GM21723 (cell line): Measurements from ENCODE around the gene NUDT2.
"Not testable (repeated sequence)": the region's sequence is repeated elsewhere in the genome, so short reads cannot be mapped to it uniquely, and the experiment has no call there.

Experiments
- ATAC-seq: cut with Tn5 transposase; IDR thresholded peaks from one replicate; pipeline ENCODE4 v1.9.1; 2021; ENCODE audit warnings: mild to moderate bottlenecking, moderate library complexity; ENCODE audit not compliant: unreplicated experiment

NUDT2 gene

DNA sequence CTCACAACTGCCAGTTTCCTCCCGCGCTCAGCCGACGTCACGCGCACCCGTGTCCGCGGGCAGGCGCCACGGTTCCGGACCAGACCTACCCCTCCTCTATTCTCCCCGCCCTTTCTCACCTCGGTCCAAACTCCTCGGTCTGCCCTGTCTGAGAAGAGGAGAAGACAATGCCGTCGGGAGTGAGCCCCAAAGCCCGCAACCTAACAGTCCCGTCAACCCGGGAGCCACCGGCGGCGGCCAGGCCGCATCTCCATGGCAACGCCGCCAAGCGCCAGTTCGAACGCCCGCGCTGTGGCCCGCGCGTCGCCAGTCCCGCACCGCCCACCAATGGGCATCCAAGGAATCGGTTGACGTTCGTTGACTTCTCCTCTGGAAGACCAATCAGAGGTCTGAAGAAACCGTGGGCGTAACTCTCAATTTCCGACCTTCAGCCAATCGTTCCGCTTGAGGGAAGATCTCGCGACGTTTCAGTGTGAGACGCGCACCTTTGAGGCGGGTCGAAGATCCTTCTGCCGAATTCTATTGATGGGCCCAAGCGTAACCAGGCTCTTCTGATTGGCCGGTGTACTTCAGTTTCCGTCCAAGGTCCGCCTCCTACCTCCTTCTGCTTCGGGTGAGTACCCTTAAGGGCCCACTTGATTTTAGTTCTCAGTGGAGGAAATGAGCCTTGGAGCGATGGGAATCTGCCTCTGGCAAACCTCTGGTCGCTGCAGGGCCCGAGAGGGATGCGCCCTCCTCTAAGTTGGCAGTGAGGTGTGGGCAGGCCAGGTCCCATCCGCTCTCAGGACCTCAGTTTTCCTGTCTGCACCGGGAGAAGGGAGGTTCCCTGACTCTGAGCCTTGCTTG, at the start of gene NUDT2, which contains the start of gene KIF24:
TSS of gene NUDT2 (plus strand) at position 583 of the 846 bp plus-strand sequence. CDS start 9,471 bp downstream, outside the sequence.
TSS of gene KIF24 (minus strand) at position 282 of the 846 bp plus-strand sequence. CDS start 17,922 bp downstream, outside the sequence.
- ATAC-seq, result peak; percentile 93

GRCh38 chr9:34282096-34282495, 47.3 kb upstream of the NUDT2 start:
- no peak for ATAC-seq

DNA sequence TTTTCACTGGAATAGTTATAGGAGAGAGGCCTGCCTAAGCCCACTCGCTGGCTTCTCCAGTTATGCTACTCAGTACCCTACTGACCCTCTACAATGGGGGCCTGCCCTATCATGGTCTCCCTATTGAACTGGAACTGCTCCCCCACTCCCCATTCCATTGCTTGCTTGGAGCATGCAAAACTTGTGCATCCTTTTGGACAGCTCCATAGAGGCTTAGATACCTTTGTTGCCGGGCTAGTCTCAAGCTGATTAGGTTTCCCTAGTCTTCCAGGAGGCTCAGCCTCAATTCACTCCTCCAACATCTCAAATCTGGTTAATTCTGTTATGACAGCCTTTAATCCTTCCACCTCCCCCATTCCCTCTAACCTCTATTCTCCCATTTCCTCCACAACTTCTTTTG, 40.2 kb upstream of the NUDT2 start:
- no peak for ATAC-seq

DNA sequence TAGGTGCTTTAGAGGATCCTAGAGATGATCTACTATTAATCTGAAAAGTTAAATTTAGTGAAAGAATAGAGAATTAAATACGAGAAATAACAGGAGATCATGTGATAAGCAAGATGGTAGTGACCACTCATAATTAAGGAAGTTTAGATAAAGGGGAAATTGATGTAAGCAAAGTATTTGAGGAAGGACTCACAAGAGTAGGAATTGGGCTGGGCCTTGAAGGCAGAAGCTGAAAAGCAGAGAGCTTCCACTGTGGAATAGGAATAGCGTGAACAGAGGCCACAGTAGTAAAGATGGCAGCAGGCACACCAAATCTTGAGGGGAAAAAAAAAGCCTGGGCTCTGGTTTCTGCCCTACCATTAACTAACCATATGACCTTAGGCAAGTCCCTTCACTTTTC, 38.3 kb upstream of the NUDT2 start:
- no peak for ATAC-seq

- no peak for ATAC-seq
Observed at GRCh38 chr9:34291423-34291822, 37.9 kb upstream of the NUDT2 start.

GRCh38 chr9:34292552-34292951, 36.8 kb upstream of the NUDT2 start:
- no peak for ATAC-seq

DNA sequence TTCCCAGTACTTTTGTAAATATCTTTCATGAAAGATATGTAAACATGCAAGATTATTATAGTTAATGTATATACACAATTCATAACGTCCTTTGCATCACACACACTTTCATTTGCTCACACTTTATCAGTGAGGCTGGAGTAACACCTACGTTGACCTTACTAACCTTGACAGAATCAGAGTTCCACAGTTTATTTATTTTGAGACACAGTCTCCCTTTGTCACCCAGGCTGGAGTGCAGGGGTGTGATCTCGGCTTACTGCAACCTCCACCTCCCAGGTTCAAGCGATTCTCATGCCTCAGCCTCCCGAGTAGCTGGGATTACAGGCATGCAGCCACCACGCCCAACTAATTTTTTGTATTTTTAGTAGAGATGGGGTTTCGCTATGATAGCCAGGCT, 28.3 kb upstream of the NUDT2 start:
- ATAC-seq, result not testable (repeated sequence)

- ATAC-seq, result not testable (repeated sequence)
Observed at GRCh38 chr9:34308316-34308715, 21.1 kb upstream of the NUDT2 start.

GRCh38 chr9:34310215-34310614, 19.2 kb upstream of the NUDT2 start:
- no peak for ATAC-seq

DNA sequence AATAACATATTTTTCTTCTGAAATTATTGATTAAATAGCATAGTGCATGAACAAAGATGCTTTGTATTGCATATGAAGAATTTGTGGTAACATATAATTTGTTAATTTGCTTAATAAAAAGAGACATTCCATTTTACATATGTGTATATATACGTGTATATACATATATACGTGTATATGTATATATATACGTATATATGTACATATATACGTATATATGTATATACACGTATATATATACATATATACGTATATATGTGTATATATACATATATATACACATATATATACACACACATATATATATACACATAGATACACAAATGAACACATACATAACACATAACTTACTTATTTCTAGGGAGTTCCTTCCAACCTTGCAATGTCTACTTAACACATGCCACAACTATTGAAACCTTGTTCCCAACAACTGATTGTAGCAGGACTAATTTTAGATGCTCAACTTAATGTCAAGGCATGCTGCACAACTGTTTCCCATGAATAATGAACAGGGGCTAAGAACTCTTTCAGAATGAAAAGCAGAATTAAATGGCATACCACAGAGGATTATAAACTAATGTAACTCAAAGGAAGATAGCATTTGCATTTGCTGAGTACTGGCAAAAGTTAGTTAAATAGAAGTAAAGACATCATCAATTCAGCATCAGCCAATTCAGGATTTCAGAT, 17.7 kb upstream of the NUDT2 start:
- ATAC-seq, result no peak

DNA sequence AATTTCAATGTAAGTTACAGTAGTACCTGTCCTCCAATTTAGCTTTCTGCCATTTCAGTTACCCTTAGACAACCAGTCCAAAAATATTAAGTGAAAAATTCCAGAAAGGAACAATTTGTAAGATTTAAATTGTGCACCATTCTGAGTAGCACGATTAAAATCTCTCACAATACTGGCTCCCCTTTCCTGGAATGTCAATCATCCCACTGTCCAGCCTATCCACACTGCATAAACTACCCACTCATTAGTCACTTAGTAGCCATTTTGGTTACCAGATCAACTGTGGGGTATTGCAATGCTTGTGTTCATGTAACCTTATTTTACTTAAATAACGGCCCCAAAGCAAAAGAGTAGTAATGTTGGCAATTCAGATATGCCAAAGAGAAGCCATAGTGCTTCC, 11.9 kb upstream of the NUDT2 start:
- no peak for ATAC-seq

DNA sequence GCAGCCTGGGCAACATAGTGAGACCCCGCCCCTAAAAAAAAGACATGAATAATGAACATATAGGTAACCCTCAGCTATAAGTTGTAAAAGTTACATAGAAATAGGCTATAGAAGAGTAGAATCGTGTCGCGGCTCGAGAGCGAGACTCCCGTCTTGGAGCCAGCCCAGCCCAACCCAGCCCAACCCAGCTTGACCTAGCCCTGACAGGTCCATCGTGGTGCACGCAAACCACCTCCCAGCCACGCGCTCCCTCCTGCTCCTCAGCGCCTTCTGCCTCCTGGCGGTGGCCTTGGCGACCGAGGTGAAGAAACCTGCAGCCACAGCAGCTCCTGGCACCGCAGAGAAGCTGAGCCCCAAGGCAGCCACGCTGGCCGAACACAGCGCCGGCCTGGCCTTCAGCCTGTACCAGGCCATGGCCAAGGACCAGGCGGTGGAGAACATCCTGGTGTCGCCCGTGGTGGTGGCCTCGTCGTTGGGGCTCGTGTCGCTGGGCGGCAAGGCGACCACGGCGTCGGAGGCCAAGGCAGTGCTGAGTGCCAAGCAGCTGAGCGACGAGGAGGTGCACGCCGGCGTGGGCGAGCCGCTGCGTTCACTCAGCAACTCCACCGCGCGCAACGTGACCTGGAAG, 11.1 kb upstream of the NUDT2 start:
- ATAC-seq, result no peak

GRCh38 chr9:34321451-34321850, 7.9 kb upstream of the NUDT2 start:
- no peak for ATAC-seq

- no peak for ATAC-seq
Observed at GRCh38 chr9:34322899-34323591, 6.3 kb upstream of the NUDT2 start.

DNA sequence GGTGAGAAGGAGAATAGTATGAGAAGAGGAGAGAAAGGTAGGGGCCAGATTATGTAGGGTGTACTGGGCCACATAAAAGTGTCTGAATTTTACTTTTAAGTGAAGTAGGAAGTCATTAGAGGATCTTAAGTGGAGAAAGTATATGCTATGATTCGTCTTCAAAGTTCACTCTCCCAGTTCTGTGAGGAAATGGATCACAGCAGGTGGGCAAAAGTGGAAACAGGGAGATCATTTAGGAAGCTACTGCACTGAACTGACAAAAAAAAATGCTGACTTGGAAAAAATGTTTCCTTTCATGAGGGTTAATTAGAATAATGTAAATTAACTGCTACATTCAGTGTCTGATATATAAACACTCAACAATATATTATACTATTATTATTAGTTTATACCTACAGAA, 2.7 kb upstream of the NUDT2 start:
- ATAC-seq, result no peak

DNA sequence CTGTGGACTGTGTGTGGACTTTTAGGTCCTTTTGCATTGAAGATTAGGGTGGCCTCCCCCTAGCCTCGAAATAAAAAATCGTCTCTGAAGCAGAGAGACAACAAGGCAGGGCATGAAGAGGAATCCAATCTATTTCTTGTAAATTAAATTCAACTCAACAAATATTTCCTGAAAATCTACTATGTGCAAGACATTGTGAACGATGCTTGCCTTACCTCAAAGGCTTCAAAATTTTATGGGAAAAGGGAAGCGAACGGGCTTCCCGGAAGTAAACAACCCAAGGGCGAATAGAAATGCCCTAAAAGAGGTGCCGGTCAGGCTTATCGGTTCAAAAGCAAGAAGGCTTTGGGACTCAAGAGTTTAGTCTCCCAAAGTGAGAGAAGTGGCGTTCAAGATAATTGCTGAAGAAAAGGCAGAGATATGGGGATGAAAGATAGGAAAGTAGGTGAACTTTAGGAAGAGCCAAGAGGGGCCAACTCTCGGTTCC, 826 bp upstream of the NUDT2 start:
- ATAC-seq, result peak; percentile 7

GRCh38 chr9:34331196-34331595, 1.8 kb downstream of the NUDT2 start:
- no peak for ATAC-seq

DNA sequence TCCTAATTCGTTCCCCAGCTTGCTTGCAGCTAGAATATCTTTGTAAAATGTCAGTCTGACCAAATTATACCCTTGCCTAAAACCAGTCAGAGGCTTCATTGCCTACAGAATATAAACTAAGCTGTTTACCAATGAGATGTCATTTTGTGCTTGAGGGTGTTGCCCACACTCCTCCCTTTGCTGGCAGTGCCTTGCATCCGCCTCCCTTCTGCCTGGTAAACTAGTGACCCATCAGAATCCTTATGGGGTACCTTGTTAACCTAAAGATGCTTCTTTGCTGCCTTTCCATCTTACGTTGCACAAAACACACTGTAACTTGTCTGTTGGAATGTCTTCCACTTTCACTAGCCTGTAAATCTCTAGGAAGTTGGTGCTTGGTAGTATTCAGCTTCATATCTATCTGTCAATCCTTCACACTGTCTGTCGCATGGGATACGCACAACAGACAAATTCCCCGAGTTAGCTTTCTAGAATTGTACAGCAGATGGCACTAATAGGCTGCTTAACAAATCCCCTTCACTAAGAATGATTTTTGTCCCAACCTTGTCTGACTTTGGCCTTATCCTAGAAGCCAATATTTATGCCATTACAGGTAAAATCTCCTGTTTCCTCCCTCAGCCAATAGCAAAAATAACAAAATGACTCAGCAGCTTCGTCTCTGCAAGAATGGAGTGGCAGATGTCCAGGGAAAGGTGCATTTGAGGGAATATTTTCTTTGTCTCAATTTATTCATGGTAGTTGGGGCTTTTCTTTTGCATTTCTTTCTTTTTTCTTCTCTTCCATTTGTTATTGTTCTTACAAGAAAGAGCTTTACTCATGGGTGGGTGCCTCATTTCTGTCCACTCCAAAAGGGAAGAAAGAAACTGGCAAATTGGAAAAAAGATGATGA, 3.0 kb downstream of the NUDT2 start:
- ATAC-seq, result no peak

DNA sequence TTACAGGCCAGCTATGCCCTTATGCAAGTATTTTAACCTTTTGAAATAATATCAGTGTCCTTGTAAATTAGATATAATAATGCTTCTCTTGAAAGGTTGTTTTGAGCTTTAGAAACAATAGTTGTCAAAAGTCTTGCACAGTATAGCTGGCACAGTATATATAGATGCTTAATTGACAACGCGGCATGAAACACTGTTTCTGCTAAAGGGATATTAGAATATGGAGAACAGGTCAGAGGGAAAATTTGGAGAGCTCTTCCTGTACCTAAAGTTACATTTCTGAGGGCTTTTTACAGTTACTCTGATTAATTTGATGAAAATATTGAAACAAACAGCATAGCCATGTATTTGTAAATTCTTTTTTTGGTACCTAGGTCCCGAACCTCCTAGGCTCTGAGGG, 4.5 kb downstream of the NUDT2 start:
- ATAC-seq, result no peak

GRCh38 chr9:34334337-34334824, 5.0 kb downstream of the NUDT2 start:
- ATAC-seq, result no peak
